ENCODE data around the gene IL36RN.
"Not testable (repeated sequence)": the region's sequence is repeated elsewhere in the genome, so short reads cannot be mapped to it uniquely, and the experiment has no call there.

The IL36RN gene

DNA sequence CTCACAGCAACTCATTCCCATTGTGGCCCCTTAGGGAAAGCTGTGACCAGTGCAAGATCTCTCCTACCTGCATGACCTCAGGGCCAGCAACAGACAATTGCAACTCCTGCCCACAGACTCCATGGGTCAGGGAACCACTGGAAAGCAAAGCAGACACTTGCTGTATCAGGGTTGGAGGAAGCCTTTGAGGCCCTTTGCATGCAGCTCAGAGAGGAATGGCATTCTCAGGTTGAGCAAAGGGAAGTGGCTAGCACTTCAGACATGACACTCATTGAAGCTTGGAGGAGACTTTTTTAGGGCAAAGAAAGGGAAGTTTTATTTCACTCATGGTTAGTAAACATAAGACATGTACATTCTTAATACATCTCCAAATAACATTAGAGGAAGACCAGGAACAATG, 30.9 kb downstream of the IL36RN start:
- FAIRE-seq = no peak
- TF ChIP-seq POLR2A (IDR thresholded peaks at IDR 0.05; ENCODE audit: low read depth, low read length) = no peak
- DNase-seq (ENCODE audit: insufficient read length, low spot score) = no peak

DNA sequence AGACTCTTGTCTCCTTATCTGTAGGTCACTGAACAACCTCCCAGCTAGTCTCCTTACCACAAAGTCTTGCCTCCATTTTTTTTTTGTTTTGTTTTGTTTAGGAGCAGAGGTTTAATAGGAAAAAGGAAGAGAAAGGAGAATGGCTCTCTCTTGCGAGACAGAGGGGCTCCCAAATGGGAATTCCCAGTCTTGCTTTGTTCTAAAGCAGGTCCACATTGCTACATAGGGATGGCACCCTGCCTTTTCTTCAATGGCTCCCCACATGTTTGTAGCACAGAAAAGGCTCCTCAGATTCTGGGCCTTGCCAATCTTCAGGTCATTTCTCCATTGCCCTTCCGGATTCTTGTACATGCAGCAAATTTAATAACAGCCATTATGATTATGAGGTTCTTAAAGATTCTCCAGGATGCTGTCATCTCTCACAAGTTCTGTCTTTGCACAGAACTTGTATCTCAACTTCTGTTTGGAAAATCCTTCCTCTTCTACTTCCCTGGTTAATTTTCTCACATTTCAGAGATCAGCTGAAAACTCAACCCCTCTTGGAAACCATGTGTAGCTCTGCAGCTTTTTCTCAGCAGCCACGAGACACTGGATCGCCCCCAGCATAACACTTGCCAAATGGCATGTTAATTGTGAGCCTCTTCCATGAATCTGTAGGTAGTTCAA, 32.4 kb downstream of the IL36RN start:
- DNase-seq (ENCODE audit: insufficient read length, low spot score) (no peak), FAIRE-seq (no peak)
- no peak for TF ChIP-seq POLR2A (IDR thresholded peaks at IDR 0.05; ENCODE audit: low read depth, low read length)

DNA sequence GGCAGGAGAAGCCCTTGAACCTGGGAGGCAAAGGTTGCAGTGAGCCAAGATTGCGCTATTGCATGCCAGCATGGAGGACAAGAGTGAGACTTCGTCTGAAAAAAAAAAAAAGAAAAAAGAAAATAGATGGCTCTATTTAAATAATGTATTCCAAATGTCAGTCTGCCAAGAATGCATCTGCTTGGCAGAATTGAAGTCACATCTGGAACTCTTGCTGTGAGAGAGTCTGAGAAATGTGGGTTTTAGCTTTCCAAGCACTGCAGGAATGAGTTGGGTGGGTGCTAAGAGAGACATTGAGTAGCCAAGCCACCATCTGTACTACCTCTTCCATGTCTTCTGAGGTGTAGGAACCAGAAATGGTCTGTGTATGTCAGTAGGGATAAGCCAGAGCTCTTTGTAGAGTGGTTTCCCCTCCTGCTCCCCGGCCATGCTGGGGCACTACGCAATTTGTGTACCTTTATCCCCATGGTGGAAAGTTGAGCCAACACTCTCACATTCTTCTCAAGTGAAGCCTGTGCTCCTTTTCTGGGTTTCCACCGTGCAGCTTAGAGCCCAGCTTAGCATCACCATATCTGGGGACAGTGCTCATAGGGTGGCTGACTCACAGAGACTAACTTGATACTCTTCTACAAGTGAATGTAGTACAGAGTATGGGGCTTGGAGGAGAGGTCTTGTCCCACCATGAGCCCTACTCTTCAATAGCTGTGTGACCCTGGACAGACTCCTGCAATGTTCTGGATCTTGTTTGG, 34.0 kb downstream of the IL36RN start:
- no peak for TF ChIP-seq POLR2A (IDR thresholded peaks at IDR 0.05; ENCODE audit: low read depth, low read length)
- DNase-seq (ENCODE audit: insufficient read length, low spot score) (no peak), FAIRE-seq (no peak)

DNA sequence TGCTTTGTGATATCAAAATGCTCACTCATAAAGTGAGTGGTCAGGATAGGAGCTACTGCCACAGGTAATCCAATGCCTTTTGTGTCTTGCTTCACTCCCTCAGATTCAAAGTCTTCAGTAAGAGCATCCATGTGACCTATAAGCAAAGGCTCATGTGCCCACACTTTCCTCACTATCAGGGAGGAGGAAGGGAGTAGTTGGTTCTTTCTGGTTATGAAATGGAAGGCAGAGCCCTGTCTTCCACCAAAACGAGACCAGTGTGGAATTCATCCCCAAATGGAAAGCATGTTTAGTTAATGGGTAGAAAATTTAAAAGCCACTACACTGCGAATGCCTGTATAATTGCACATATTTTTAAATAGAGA, 34.6 kb downstream of the IL36RN start:
- DNase-seq (ENCODE audit: insufficient read length, low spot score) (no peak), FAIRE-seq (no peak)
- TF ChIP-seq POLR2A (IDR thresholded peaks at IDR 0.05; ENCODE audit: low read depth, low read length) = no peak

DNA sequence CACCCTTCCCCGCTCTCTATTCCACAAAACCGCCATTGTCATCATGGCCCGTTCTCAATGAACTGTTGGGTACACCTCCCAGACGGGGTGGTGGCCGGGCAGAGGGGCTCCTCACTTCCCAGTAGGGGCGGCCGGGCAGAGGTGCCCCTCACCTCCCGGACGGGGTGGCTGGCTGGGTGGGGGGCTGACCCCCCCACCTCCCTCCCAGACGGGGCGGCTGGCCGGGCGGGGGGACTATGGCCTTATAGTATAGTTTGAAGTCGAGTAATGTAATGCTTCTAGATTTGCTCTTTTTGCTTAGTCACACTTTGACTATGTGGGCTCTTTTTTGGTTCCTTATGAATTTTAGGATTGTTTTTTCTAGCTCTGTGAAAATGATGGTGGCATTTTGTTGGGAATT, 37.3 kb downstream of the IL36RN start:
- not testable (repeated sequence) for FAIRE-seq

DNA sequence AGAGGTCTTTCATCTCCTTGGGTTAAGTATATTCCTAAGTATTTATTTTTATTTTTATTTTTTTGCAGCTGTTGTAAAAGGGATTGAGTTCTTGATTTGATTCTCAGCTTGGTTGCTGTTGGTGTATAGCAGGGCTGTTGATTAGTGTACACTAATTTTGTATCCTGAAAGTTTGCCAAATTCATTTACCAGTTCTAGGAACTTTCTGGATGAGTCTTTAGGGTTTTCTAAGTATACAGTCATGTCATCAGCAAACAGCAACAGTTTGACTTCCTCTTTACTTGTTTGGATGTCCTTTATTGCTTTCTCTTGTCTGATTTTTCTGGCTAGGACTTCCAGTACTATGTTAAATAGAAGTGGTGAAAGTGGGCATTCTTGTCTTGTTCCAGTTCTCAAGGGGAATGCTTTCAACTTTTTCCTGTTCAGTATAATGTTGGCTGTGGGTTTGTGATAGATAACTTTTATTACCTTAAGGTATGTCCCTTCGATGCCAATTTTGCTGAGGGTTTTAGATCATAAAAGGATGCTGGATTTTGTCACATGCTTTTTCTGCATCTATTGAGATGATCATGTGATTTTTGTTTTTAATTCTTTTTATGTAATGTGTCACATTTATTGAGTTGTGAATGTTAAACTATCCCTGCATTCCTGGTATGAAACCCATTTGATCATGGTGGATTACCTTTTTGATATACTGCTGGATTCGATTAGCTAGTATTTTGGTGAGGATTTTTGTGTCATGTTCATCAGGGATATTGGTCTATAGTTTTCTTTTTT, 38.0 kb downstream of the IL36RN start:
- FAIRE-seq = not testable (repeated sequence)

More for the DNA sequence above, 37.3 kb downstream of the IL36RN start:
- not testable (repeated sequence) for DNase-seq (ENCODE audit: insufficient read length, low spot score)

DNA sequence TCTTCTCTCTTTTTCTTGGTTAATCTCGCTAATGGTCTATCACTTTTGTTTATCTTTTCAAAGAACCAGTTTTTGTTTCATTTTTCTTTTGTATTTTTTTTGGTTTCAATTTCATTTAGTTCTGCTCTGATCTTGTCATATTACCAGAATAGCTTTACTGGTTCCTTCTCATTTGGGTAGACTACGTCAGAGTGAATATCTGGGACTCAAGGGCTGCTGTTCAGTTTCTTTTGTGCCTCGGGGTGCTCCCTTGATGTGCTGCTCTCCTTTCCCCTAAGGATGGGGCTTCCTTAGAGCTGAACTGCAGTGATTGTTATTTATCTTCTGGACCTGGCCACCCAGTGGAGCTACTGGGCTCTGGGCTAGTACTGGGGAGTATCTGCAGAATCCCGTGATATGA, 39.0 kb downstream of the IL36RN start:
- no peak for TF ChIP-seq POLR2A (IDR thresholded peaks at IDR 0.05; ENCODE audit: low read depth, low read length)
- FAIRE-seq = no peak
- DNase-seq (ENCODE audit: insufficient read length, low spot score) = no peak

More for the DNA sequence above, 38.0 kb downstream of the IL36RN start:
- DNase-seq (ENCODE audit: insufficient read length, low spot score) = not testable (repeated sequence)

DNA sequence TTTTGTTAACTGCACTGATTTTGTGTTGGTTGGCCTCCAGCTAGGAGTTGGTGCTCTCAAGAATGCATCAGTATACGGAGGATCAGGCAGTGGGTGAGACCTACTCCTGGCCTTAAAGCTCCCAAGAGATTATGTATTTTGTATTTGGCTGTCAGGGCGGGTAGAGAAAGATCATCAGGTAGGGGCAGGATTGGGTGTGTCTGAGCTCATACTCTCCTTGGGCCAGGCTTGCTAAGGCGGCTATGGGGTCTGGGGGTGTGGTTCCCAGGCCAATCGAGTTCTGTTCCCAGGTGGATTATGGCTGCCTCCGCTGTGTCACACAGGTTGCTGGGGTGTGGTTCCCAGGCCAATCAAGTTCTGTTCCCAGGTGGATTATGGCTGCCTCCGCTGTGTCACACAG, 39.5 kb downstream of the IL36RN start:
- DNase-seq (ENCODE audit: insufficient read length, low spot score) = no peak
- FAIRE-seq = no peak
- no peak for TF ChIP-seq POLR2A (IDR thresholded peaks at IDR 0.05; ENCODE audit: low read depth, low read length)

DNA sequence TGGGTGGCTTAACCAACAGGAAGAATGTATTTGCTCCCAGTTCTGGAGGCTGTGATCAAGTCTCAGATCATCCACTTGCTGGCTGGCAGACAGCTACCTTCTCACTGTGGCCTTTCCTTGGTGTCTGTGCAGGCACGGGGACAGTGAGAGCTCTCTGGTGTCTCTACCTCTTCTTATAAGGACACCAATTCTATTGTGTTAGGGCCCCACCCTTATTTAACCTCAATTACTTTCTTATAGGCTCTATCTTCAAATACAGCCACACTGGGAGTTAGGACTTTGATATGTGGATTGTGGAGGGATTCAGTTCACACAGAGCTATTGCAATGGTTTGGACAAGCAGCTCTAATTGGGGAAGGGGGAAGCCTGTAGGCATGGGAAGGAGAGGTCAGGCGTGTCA, 43.1 kb downstream of the IL36RN start:
- FAIRE-seq = no peak
- TF ChIP-seq POLR2A (IDR thresholded peaks at IDR 0.05; ENCODE audit: low read depth, low read length) = no peak
- DNase-seq (ENCODE audit: insufficient read length, low spot score) = no peak

DNA sequence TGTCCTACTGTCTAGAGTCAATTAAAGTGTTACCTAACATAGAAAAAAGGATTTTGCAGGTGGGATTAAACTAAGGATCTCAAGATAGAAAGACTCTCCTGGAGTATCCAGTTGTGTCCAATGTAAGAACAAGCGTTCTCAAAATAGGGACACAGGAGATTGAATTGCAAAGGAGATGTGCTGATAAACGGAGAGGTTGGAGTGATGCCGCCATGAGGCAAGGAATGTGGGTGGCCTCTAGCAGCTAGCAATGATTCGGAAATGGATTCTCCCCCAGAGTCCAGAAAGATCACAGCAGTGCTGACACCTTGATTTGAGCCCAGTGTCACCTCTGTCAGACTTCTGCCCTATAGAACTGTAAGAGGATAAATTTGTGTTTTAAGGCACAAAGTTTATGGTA, 44.3 kb downstream of the IL36RN start:
- FAIRE-seq = no peak
- no peak for DNase-seq (ENCODE audit: insufficient read length, low spot score)
- TF ChIP-seq POLR2A (IDR thresholded peaks at IDR 0.05; ENCODE audit: low read depth, low read length) = no peak

DNA sequence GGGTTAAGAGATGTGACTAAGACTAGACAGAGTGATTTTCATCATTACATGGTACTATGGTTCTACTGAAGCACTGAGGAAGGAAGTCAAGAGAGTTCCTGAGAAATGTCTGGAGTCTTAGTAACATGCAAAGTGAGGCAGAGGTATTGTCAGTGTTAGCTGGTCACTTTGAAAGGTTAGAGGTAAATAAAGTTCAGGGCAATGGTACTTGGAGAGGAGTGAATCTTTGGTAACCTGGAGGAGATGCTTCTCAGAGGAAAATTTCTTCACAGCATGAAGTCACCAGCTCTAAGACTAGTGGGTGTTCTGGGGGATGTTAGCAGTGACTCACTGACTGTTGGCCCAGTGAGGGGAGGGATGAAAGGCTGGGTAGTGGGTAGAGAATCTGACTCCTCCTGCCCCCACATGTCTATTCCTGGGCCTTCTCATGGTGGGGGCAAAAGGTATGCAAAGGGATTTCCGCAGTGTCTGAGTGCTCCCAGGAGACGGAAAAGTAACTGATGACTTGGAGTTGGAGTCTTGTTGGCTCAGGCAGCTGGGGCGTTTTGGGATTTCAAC, 45.1 kb downstream of the IL36RN start:
- no peak for TF ChIP-seq POLR2A (IDR thresholded peaks at IDR 0.05; ENCODE audit: low read depth, low read length)
- FAIRE-seq (no peak), DNase-seq (ENCODE audit: insufficient read length, low spot score) (no peak)

DNA sequence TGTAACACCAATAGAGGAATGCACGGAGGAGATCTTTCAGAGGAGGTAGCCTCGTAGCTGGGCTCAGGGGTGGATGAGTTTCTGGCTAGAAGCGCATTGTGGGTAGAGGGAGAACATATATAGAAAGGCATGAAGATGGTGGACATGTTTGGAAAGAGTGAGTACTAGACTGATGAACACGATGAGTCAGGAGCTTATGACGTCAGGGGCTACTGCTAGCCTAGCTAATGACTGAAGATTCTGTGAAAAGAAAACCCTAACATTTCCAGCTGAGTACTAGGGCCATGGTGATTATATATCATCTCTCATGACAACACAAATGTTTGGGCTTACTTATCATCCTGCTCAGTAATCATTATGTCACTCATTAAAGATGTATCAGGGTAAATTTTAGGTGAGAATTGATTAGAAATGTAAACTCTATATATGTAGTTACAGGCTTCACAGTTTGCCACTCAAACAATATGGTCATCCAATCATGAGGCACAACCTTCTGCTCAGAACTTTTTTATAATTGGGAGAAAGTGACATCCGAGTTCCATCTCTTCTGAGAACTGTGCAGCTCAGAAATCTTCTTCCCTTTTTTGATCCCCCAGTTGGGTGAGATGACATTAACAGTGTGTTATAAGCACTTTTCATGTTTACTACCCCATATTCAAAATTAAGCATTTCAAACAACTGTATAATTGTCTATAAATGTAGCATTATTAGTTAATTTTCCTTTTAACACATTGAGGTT, 46.2 kb downstream of the IL36RN start:
- no peak for TF ChIP-seq POLR2A (IDR thresholded peaks at IDR 0.05; ENCODE audit: low read depth, low read length)
- FAIRE-seq = peak; percentile 36
- peak; percentile 27 for DNase-seq (ENCODE audit: insufficient read length, low spot score)

DNA sequence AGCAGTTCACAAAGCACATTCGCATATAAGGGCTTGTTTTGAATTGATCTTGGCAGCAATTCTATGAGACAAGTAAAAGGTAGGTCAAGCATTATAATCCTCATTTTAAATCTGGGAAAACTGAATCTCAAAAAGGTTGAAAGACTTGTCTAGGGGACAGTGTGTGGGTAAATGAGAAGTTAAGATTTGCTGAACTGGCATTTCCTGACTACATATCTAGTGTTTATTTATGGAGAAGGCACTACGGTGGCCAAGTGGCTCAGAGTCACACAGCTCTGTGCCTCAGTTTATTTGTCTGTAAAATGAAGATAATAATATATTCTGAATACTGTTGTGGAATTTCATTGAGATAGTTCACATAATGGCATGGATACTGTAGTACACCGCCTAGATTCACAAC, 52.1 kb downstream of the IL36RN start:
- DNase-seq (ENCODE audit: insufficient read length, low spot score) (no peak), FAIRE-seq (no peak)
- no peak for TF ChIP-seq POLR2A (IDR thresholded peaks at IDR 0.05; ENCODE audit: low read depth, low read length)

DNA sequence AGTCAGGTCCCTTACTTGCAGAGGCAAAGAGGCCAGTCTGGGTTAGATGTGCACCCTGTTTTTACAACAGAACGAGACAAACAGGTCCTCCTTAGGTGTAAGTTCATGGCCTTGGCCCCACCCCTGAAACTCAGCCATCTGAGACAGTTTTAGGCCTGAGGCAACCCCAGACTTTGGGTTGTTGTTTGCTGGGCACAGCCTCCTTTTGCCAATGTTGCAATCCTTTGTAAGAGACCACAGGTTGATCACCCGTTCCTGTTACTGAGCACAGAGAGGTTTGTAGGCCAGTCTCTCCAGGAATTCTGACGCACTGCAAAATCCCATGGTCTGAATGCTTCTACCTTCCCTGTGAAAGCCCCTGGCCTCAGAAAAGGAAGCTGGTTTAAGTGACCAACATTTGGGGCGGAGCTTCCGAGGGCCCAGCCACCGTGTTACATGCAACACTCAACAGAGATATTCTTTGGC, 52.9 kb downstream of the IL36RN start:
- DNase-seq (ENCODE audit: insufficient read length, low spot score) (no peak), FAIRE-seq (no peak)
- no peak for TF ChIP-seq POLR2A (IDR thresholded peaks at IDR 0.05; ENCODE audit: low read depth, low read length)
